PC-9 (cell line): ENCODE measurements around the gene TCIRG1. TPM values are rescaled to one million over a fixed set of nuclear protein-coding genes. Genes with fewer than 3 reads are reported as not detected.
A peak's percentile ranks its signal among the peaks of the same experiment; 100 is the strongest.

Experiments used
- BruUV-seq: library from RNA; stranded (reverse); fragments of 400-500 nt; replicated peaks from 2 replicates; lab custom pipeline; 2021; lab: Mats Ljungman, UMichigan
- CTCF ChIA-PET: fragments of 300-600 bp; sonication (Branson Sonifier 250); formaldehyde crosslinking; loops from one replicate; lab custom pipeline; 2022; ENCODE audit warnings: antibody characterized with exemption; lab: Charles Lee
- POLR2A ChIA-PET: fragments of 300-600 bp; sonication (Branson Sonifier 250); formaldehyde crosslinking; loops from one replicate; lab custom pipeline; 2022; ENCODE audit warnings: antibody characterized with exemption; ENCODE audit not compliant: unreplicated experiment; lab: Charles Lee
- DNase-seq, 2 experiments: peaks; one replicate each; pipeline versions ENCODE4 v3.0.0 to v3.0.0-alpha.2; 2015 to 2022; ENCODE audit warnings: mixed read lengths in 1 of 2
- H2AFZ ChIP-seq: fragments of 200-600 bp; sonication (generic); 2 replicates; pipeline ENCODE4 v1.8.1; 2017; ENCODE audit warnings: antibody characterized with exemption
- H3F3A ChIP-seq: fragments of 200-600 bp; sonication (generic); 2 replicates; pipeline ENCODE4 v1.8.1; 2017; ENCODE audit warnings: antibody characterized with exemption, mild to moderate bottlenecking, low read depth; ENCODE audit not compliant: insufficient read depth
- H3K27ac ChIP-seq: fragments of 200-600 bp; sonication (generic); 2 replicates; pipeline ENCODE4 v1.6.1; 2016; ENCODE audit warnings: mixed run types
- H3K27me3 ChIP-seq: fragments of 200-600 bp; sonication (generic); 2 replicates; pipeline ENCODE4 v1.6.1; 2016; ENCODE audit warnings: low read depth, mixed run types; ENCODE audit not compliant: insufficient read depth
- H3K36me3 ChIP-seq: fragments of 200-600 bp; sonication (generic); 2 replicates; pipeline ENCODE4 v1.6.1; 2016; ENCODE audit warnings: low read depth, mixed run types
- H3K4me1 ChIP-seq: fragments of 200-600 bp; sonication (generic); replicated peaks from 2 replicates; pipeline ENCODE4 v1.6.1; 2016; ENCODE audit warnings: mixed run types; ENCODE audit not compliant: insufficient read depth
- H3K4me2 ChIP-seq: fragments of 200-600 bp; sonication (generic); 2 replicates; pipeline ENCODE4 v1.6.1; 2017; ENCODE audit warnings: mixed run types
- H3K4me3 ChIP-seq: fragments of 200-600 bp; sonication (generic); 2 replicates; pipeline ENCODE4 v1.6.1; 2016; ENCODE audit warnings: mixed run types
- H3K79me2 ChIP-seq: fragments of 200-600 bp; sonication (generic); 2 replicates; pipeline ENCODE4 v1.6.1; 2017; ENCODE audit warnings: low read depth, mixed run types
- H3K9me2 ChIP-seq: fragments of 200-600 bp; sonication (generic); 2 replicates; pipeline ENCODE4 v1.8.1; 2017; ENCODE audit warnings: mild to moderate bottlenecking; ENCODE audit not compliant: insufficient read depth
- H3K9me3 ChIP-seq: fragments of 200-600 bp; sonication (generic); 2 replicates; pipeline ENCODE4 v1.8.1; 2016; ENCODE audit warnings: low read depth; ENCODE audit not compliant: insufficient read depth
- H4K20me1 ChIP-seq: fragments of 200-600 bp; sonication (generic); 2 replicates; pipeline ENCODE4 v1.8.1; 2017; ENCODE audit not compliant: insufficient read depth
- CTCF ChIP-seq: fragments of 200-600 bp; sonication (generic); conservative IDR thresholded peaks from 2 replicates; pipeline ENCODE4 v1.6.1; 2017; ENCODE audit warnings: mixed run types, antibody characterized with exemption, mild to moderate bottlenecking, moderate library complexity
- EZH2 ChIP-seq: fragments of 200-600 bp; sonication (generic); IDR thresholded peaks from 2 replicates; pipeline ENCODE4 v1.8.0; 2017; ENCODE audit warnings: antibody characterized with exemption, low read depth
- intact Hi-C: fragments of 100-400 bp; cut with micrococcal nuclease; formaldehyde crosslinking; loops from one replicate; pipeline ENCODE4 v1.10.0; 2022; ENCODE audit not compliant: unreplicated experiment
- total RNA-seq: library from RNA; stranded (reverse); gene quantifications from 2 replicates; pipeline ENCODE4 v1.2.3, GENCODE V29; 2021

The TCIRG1 gene
- total RNA-seq, 1 experiment from 2014 or later = 125 TPM

GRCh38 chr11:68012843-68013610, 25.8 kb upstream of the TCIRG1 start:
- Histone ChIP-seq H3K9me2 (no peaks in the 10 kb centered on the region), H4K20me1 (no peaks in the 10 kb centered on the region), H2AFZ (no peak overlapping the region), H3K36me3 (no peaks in the 10 kb centered on the region), H3K27me3 (no peaks in the 10 kb centered on the region), H3K4me2 (peak overlapping the region; percentile 81), H3K4me1 (peaks cover 96% of the 10 kb centered on the region), H3K79me2 (peaks cover 25% of the 10 kb centered on the region; the same call in 1 of the 2 replicates), H3K27ac (peak overlapping the region; percentile 93), H3K9me3 (no peaks in the 10 kb centered on the region), H3K4me3 (peak overlapping the region; percentile 24; the same call in 1 of the 2 replicates), H3F3A (peaks cover 65% of the 10 kb centered on the region)
- peak; percentile 96 to 99 for DNase-seq
- ChIA-PET POLR2A (interaction anchor here (0.6 to 1.0 kb wide), 5 partner anchors 10 to 767 kb away, joined by 3 to 7 read pairs (median 4); no protein-coding TSS in a partner anchor), CTCF (interaction anchor here (1.1 kb wide), 1 partner anchor 29 kb away, joined by 3 read pairs; no protein-coding TSS in a partner anchor)
- TF ChIP-seq EZH2 = no peak
- TF ChIP-seq CTCF = no peak
- TSS peak; percentile 36 for BruUV-seq
- intact Hi-C loops = loop anchor here (5.0 to 10.0 kb wide), 2 partner anchors 134 to 168 kb away; no protein-coding TSS in a partner anchor

- intact Hi-C loops = loop anchor here (1.0 to 10.0 kb wide), 4 partner anchors 17 to 169 kb away; partner anchors contain the start of gene NDUFS8
These were observed 25.1 kb upstream of the TCIRG1 start for GRCh38 chr11:68013611-68014156.

More at GRCh38 chr11:68013611-68014156, 25.1 kb upstream of the TCIRG1 start:
- DNase-seq = peak in 1 of 2 experiments; percentile 39
- no peaks in the 10 kb centered on the region for H3K9me2 ChIP-seq
- ChIA-PET POLR2A (interaction anchor here (0.6 to 1.0 kb wide), 4 partner anchors 26 to 768 kb away, joined by 3 to 4 read pairs (median 4); no protein-coding TSS in a partner anchor), CTCF (interaction anchor here (1.1 to 1.5 kb wide), 2 partner anchors 28 to 196 kb away, joined by 3 read pairs; no protein-coding TSS in a partner anchor)
- H3K4me3 ChIP-seq = peak overlapping the region; percentile 24; the same call in 1 of the 2 replicates
- TSS peak; percentile 18 for BruUV-seq
- H3K27ac ChIP-seq = peak overlapping the region; percentile 93
- H3K79me2 ChIP-seq = peaks cover 25% of the 10 kb centered on the region; the same call in 1 of the 2 replicates
- H3K27me3 ChIP-seq = no peaks in the 10 kb centered on the region
- peak overlapping the region; percentile 81 for H3K4me2 ChIP-seq
- no peak overlapping the region for H2AFZ ChIP-seq
- H3F3A ChIP-seq = peaks cover 65% of the 10 kb centered on the region
- no peaks in the 10 kb centered on the region for H3K36me3 ChIP-seq
- TF ChIP-seq EZH2 (no peak), CTCF (no peak)
- no peaks in the 10 kb centered on the region for H3K9me3 ChIP-seq
- H3K4me1 ChIP-seq = peaks cover 94% of the 10 kb centered on the region
- no peaks in the 10 kb centered on the region for H4K20me1 ChIP-seq
